Measurements from ENCODE around the gene FAR2. TPM values are rescaled to one million over a fixed set of nuclear protein-coding genes. Genes with fewer than 3 reads are reported as not detected.

FAR2 gene
- total RNA-seq, 1 donor from 2014 or later: 37.1 TPM

GRCh38 chr12:29242921-29243431 lies 93.9 kb downstream of the FAR2 start:
- H3K4me3 Mint-ChIP-seq (ENCODE audit: unreplicated experiment): no peak overlapping the region
- no peak for TF ChIP-seq CTCF (IDR thresholded peaks at IDR 0.05)
- no peaks in the 10 kb centered on the region for H3K27me3 Mint-ChIP-seq (ENCODE audit: unreplicated experiment)
- no peak overlapping the region for H3K27ac Mint-ChIP-seq (ENCODE audit: unreplicated experiment)
- no peaks in the 10 kb centered on the region for H3K36me3 Mint-ChIP-seq (ENCODE audit: unreplicated experiment)
- DNase-seq (ENCODE audit: extremely low spot score, unreplicated experiment): no peak
- H3K9me3 Mint-ChIP-seq (ENCODE audit: unreplicated experiment): no peaks in the 10 kb centered on the region
- peaks cover 37% of the 10 kb centered on the region for H3K4me1 Mint-ChIP-seq (ENCODE audit: unreplicated experiment)

- TF ChIP-seq CTCF (IDR thresholded peaks at IDR 0.05): no peak
- peaks cover 31% of the 10 kb centered on the region for H3K4me1 Mint-ChIP-seq (ENCODE audit: unreplicated experiment)
- H3K36me3 Mint-ChIP-seq (ENCODE audit: unreplicated experiment): no peaks in the 10 kb centered on the region
- H3K27me3 Mint-ChIP-seq (ENCODE audit: unreplicated experiment): no peaks in the 10 kb centered on the region
- DNase-seq (ENCODE audit: extremely low spot score, unreplicated experiment): no peak
- no peak overlapping the region for H3K4me3 Mint-ChIP-seq (ENCODE audit: unreplicated experiment)
- H3K27ac Mint-ChIP-seq (ENCODE audit: unreplicated experiment): no peak overlapping the region
- H3K9me3 Mint-ChIP-seq (ENCODE audit: unreplicated experiment): no peaks in the 10 kb centered on the region
Observed at GRCh38 chr12:29244159-29244765, 95.2 kb downstream of the FAR2 start.

DNA sequence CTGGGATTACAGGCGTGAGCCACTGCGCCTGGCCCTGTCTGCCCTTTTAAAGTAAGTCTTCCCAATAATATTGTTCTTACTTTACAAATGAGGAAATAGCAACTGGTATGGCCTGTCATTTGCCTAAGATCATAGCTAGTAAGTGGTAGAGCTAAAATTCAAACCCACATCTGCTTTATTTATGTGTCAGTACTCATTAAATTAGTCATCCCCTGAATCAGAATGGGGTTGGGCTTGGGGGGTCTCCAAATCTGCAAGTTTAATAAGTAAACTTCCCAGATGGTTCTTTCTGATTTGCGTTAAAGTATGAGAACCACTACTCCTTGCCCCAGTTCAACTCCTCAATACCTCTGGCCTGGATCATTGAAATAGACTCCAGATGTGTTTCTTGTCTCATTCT lies 96.2 kb downstream of the FAR2 start:
- no peak overlapping the region for H3K27ac Mint-ChIP-seq (ENCODE audit: unreplicated experiment)
- no peaks in the 10 kb centered on the region for H3K36me3 Mint-ChIP-seq (ENCODE audit: unreplicated experiment)
- TF ChIP-seq CTCF (IDR thresholded peaks at IDR 0.05): no peak
- H3K4me1 Mint-ChIP-seq (ENCODE audit: unreplicated experiment): peaks cover 23% of the 10 kb centered on the region
- H3K4me3 Mint-ChIP-seq (ENCODE audit: unreplicated experiment): no peak overlapping the region
- H3K27me3 Mint-ChIP-seq (ENCODE audit: unreplicated experiment): no peaks in the 10 kb centered on the region
- DNase-seq (ENCODE audit: extremely low spot score, unreplicated experiment): no peak
- no peaks in the 10 kb centered on the region for H3K9me3 Mint-ChIP-seq (ENCODE audit: unreplicated experiment)

DNA sequence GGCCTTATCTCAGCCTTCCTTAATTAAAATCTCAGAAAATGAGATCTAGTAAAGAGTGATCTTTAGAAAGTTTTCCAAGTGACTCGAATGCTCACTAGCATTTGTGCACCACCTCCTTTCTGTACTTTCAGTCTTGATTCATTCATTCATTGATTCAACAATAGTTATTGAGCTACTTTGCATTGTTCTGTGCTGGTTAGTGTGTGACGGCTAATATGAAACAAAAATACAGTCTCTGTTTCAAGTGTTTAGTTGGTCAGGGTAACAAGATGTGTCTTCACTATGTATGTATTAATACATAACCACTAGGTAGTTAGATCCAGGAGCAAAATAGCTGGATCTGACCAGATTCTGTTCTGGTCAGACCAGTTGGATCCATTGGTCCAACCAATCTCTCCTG lies 100.9 kb downstream of the FAR2 start:
- Mint-ChIP-seq H3K4me3 (ENCODE audit: unreplicated experiment) (no peak overlapping the region), H3K36me3 (ENCODE audit: unreplicated experiment) (no peaks in the 10 kb centered on the region), H3K27me3 (ENCODE audit: unreplicated experiment) (no peaks in the 10 kb centered on the region), H3K4me1 (ENCODE audit: unreplicated experiment) (no peaks in the 10 kb centered on the region), H3K27ac (ENCODE audit: unreplicated experiment) (no peak overlapping the region), H3K9me3 (ENCODE audit: unreplicated experiment) (no peaks in the 10 kb centered on the region)
- TF ChIP-seq CTCF (IDR thresholded peaks at IDR 0.05): no peak
- DNase-seq (ENCODE audit: extremely low spot score, unreplicated experiment): no peak

DNA sequence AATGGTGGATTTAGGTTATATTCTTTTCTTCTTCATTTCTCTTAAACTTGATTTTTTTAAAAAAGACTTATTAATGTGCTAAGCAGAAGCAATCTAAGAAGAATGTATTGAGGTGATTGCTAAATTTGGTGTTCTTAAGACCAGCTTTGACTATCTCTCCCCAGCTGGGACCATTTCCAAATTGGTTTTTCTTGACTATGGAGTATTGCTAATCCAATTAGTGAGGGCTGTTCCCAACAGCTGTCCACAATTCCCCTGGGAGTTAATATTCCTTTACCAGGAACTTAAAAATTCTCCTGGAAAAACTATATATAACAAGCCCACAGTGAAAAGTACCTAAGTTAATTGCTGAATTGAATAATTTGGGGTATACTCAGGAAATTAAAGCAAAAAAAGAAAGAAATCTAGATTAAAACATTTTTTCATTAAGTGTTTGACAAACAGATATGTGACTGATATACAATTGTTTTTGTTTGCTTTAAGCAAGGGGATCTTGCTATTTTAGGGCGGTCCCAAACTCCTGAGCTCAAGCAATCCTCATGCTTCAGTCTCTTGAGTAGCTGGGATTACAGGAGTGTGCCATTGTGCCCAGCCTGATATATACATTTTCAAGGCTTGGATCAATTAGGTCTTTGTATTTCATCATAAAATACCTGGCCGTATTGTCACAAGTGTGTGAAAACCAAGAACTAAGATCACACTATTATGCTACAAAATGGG lies 105.0 kb downstream of the FAR2 start:
- no peak overlapping the region for H3K4me3 Mint-ChIP-seq (ENCODE audit: unreplicated experiment)
- H3K9me3 Mint-ChIP-seq (ENCODE audit: unreplicated experiment): no peaks in the 10 kb centered on the region
- TF ChIP-seq CTCF (IDR thresholded peaks at IDR 0.05): no peak
- no peak for DNase-seq (ENCODE audit: extremely low spot score, unreplicated experiment)
- peaks cover 10% of the 10 kb centered on the region for H3K36me3 Mint-ChIP-seq (ENCODE audit: unreplicated experiment)
- H3K27ac Mint-ChIP-seq (ENCODE audit: unreplicated experiment): no peak overlapping the region
- no peaks in the 10 kb centered on the region for H3K27me3 Mint-ChIP-seq (ENCODE audit: unreplicated experiment)
- no peaks in the 10 kb centered on the region for H3K4me1 Mint-ChIP-seq (ENCODE audit: unreplicated experiment)
